CD14-positive monocyte (primary cell): Measurements from ENCODE around the gene FAM168A. TPM values are rescaled to one million over a fixed set of nuclear protein-coding genes. Genes with fewer than 3 reads are reported as not detected.
A peak's percentile ranks its signal among the peaks of the same experiment; 100 is the strongest.

ENCODE experiments used
- DNase-seq, 3 donors: peaks; one replicate each; pipeline ENCODE4 v3.0.0-alpha.2; 2011 to 2022
- H2AFZ ChIP-seq: 2 replicates; pipeline ENCODE4 v1.6.0; 2012; ENCODE audit warnings: mild to moderate bottlenecking, low read depth, low read length, inconsistent platforms; ENCODE audit not compliant: insufficient read depth, poor library complexity, severe bottlenecking
- H3K27ac ChIP-seq, 2 donors: 1 replicate in 1 of 2; 2 replicates in 1 of 2; pipeline ENCODE4 v1.5.1; 2012 to 2013; ENCODE audit warnings: low read length in 2 of 2, control low read depth in 1 of 2, inconsistent platforms in 1 of 2, low read depth in 1 of 2, mild to moderate bottlenecking in 1 of 2
- H3K27me3 ChIP-seq, 2 donors: one replicate each; pipeline versions ENCODE4 v1.6.0 to v1.6.1; 2011 to 2013; ENCODE audit warnings: low read length in 2 of 2; ENCODE audit not compliant: control insufficient read depth in 2 of 2, insufficient read depth in 2 of 2
- H3K36me3 ChIP-seq, 2 donors: replicated peaks in 1 of 2; 1 replicate in 1 of 2; 2 replicates in 1 of 2; pipeline versions ENCODE4 v1.5.1 to v1.6.1; 2012 to 2013; ENCODE audit warnings: low read length in 2 of 2, control low read depth in 1 of 2, inconsistent platforms in 1 of 2, mild to moderate bottlenecking in 1 of 2; ENCODE audit not compliant: insufficient read depth in 2 of 2, control insufficient read depth in 1 of 2
- H3K4me1 ChIP-seq, 2 donors: 1 replicate in 1 of 2; 2 replicates in 1 of 2; pipeline versions ENCODE4 v1.5.1 to v1.6.1; 2012 to 2013; ENCODE audit warnings: low read length in 2 of 2, control low read depth in 1 of 2, inconsistent platforms in 1 of 2, mild to moderate bottlenecking in 1 of 2, moderate library complexity in 1 of 2; ENCODE audit not compliant: insufficient read depth in 2 of 2, control insufficient read depth in 1 of 2
- H3K4me2 ChIP-seq: replicated peaks from 2 replicates; pipeline ENCODE3; 2012; ENCODE audit warnings: low read length, moderate library complexity, mild to moderate bottlenecking; ENCODE audit not compliant: poor library complexity, severe bottlenecking; ENCODE audit errors: extremely low read depth
- H3K4me3 ChIP-seq, 3 experiments: fragments of 200-600 bp in 1 of 3; sonication (generic) in 1 of 3; replicated peaks in 1 of 3; 1 replicate in 2 of 3; 2 replicates in 1 of 3; pipeline ENCODE4 v1.5.1; 2011 to 2013; ENCODE audit warnings: low read length in 3 of 3, mild to moderate bottlenecking in 3 of 3, control low read depth in 2 of 3, low read depth in 2 of 3, inconsistent platforms in 1 of 3, moderate library complexity in 1 of 3
- H3K79me2 ChIP-seq: 2 replicates; pipeline ENCODE4 v1.6.0; 2012; ENCODE audit warnings: mild to moderate bottlenecking, control low read depth, inconsistent platforms, low read length, moderate library complexity; ENCODE audit not compliant: insufficient read depth
- H3K9ac ChIP-seq: 2 replicates; pipeline ENCODE4 v1.6.0; 2017; ENCODE audit warnings: low read length, mild to moderate bottlenecking; ENCODE audit not compliant: insufficient read depth, poor library complexity, severe bottlenecking
- H3K9me3 ChIP-seq, 2 donors: replicated peaks in 1 of 2; 1 replicate in 1 of 2; 2 replicates in 1 of 2; pipeline versions ENCODE4 v1.5.1 to v1.6.1; 2012 to 2013; ENCODE audit warnings: low read length in 2 of 2, control low read depth in 1 of 2; ENCODE audit not compliant: control insufficient read depth in 1 of 2, insufficient read depth in 1 of 2
- H4K20me1 ChIP-seq: 2 replicates; pipeline ENCODE4 v1.6.0; 2012; ENCODE audit warnings: mild to moderate bottlenecking, low read length, control low read depth, moderate library complexity; ENCODE audit not compliant: insufficient read depth
- H3K27ac Mint-ChIP-seq, 7 donors: one replicate each; pipeline ENCODE4 v1.8.0; 2020; ENCODE audit warnings: mild to moderate bottlenecking in 7 of 7, mixed read lengths in 7 of 7, moderate library complexity in 6 of 7, inconsistent platforms in 2 of 7
- H3K27me3 Mint-ChIP-seq, 3 donors: one replicate each; pipeline ENCODE4 v1.8.0; 2021 to 2022; ENCODE audit warnings: low read depth in 3 of 3, mild to moderate bottlenecking in 3 of 3, mixed read lengths in 3 of 3, moderate library complexity in 3 of 3, inconsistent platforms in 1 of 3
- H3K36me3 Mint-ChIP-seq, 2 donors: one replicate each; pipeline ENCODE4 v1.8.0; 2020; ENCODE audit warnings: mixed read lengths in 2 of 2, inconsistent platforms in 1 of 2, mild to moderate bottlenecking in 1 of 2
- H3K4me1 Mint-ChIP-seq: one replicate; pipeline ENCODE4 v1.8.0; 2020; ENCODE audit warnings: mild to moderate bottlenecking, mixed read lengths
- H3K4me3 Mint-ChIP-seq, 2 donors: one replicate each; pipeline ENCODE4 v1.8.0; 2020; ENCODE audit warnings: mild to moderate bottlenecking in 2 of 2, mixed read lengths in 2 of 2, moderate library complexity in 1 of 2
- H3K9me3 Mint-ChIP-seq, 7 donors: one replicate each; pipeline ENCODE4 v1.8.0; 2020 to 2022; ENCODE audit warnings: mixed read lengths in 7 of 7, mild to moderate bottlenecking in 6 of 7, moderate library complexity in 6 of 7, inconsistent platforms in 2 of 7
- CTCF ChIP-seq: fragments of 200-600 bp; IDR thresholded peaks from one replicate; pipeline ENCODE4 v1.8.0; 2022; ENCODE audit warnings: antibody characterized with exemption, mild to moderate bottlenecking
- WGBS: methylation state at CpG from one replicate; pipeline ENCODE4 v1.1.5; 2013; ENCODE audit warnings: missing lambda C conversion rate; ENCODE audit not compliant: insufficient coverage; 5-methylcytosine and 5-hydroxymethylcytosine counted together
- intact Hi-C, 2 donors: fragments of 100-400 bp; cut with micrococcal nuclease; formaldehyde crosslinking; loops; one replicate each; pipeline versions ENCODE4 v1.15.0 to v1.15.1; 2023
- polyA plus RNA-seq, 3 donors: library from polyadenylated mRNA; depleted of rRNA in 1 of 3; unstranded in 2 of 3; stranded (reverse) in 1 of 3; fragments of 300-500 nt in 2 of 3; fragments of >200 nt in 1 of 3; fragmentation: Illumina TruSeq in 2 of 3; gene quantifications; 1 replicate in 2 of 3; 2 replicates in 1 of 3; pipeline ENCODE4 v1.2.3, GENCODE V29; 2012 to 2021

Gene FAM168A
- polyA plus RNA-seq, 3 donors: 1.4 to 13.3 (median 2.1) TPM

GRCh38 chr11:73536961-73537360 is 61.0 kb downstream of the FAM168A start:
- 100% methylated on average over 1 of the region's 2 CpGs for WGBS
- Histone ChIP-seq H3K27ac (peak overlapping the region; percentile 69 to 81), H3K4me3 (peak overlapping the region in 1 of 3 experiments; percentile 4), H3K4me1 (peaks cover 41 to 47% of the 10 kb centered on the region in 2 donors), H3K9ac (no peak overlapping the region), H4K20me1 (peaks cover 3% of the 10 kb centered on the region), H3K36me3 (no peaks in the 10 kb centered on the region), H3K9me3 (no peaks in the 10 kb centered on the region), H3K4me2 (peak overlapping the region; percentile 14), H3K27me3 (no peaks in the 10 kb centered on the region), H3K79me2 (peaks cover 43% of the 10 kb centered on the region), H2AFZ (no peak overlapping the region)
- DNase-seq: peak in 2 of 3 donors; percentile 5 to 13
- peaks cover 0 to 1% (median 0%) of the 10 kb centered on the region in 3 donors for H3K27me3 Mint-ChIP-seq
- peak overlapping the region; percentile 61 to 91 (median 85) for H3K27ac Mint-ChIP-seq
- H3K4me1 Mint-ChIP-seq: peaks cover 54% of the 10 kb centered on the region
- peaks cover 4 to 5% of the 10 kb centered on the region in 2 donors for H3K36me3 Mint-ChIP-seq
- intact Hi-C loops: loop anchor here in 1 of 2 donors (10.0 kb wide), 1 partner anchor 122 kb away; no protein-coding TSS in a partner anchor
- no peak overlapping the region for H3K4me3 Mint-ChIP-seq
- no peak for TF ChIP-seq CTCF
- H3K9me3 Mint-ChIP-seq: peaks cover 0 to 2% (median 0%) of the 10 kb centered on the region in 7 donors

- Mint-ChIP-seq H3K36me3 (peaks cover 4% of the 10 kb centered on the region in 2 donors), H3K27me3 (peaks cover 0 to 3% (median 0%) of the 10 kb centered on the region in 3 donors), H3K4me3 (no peak overlapping the region), H3K9me3 (peaks cover 0 to 2% (median 0%) of the 10 kb centered on the region in 7 donors), H3K27ac (peak overlapping the region in 1 of 7 donors; percentile 64), H3K4me1 (peaks cover 39% of the 10 kb centered on the region)
- Histone ChIP-seq H2AFZ (no peak overlapping the region), H3K36me3 (no peaks in the 10 kb centered on the region), H3K27me3 (no peaks in the 10 kb centered on the region), H3K9me3 (no peaks in the 10 kb centered on the region), H3K9ac (no peak overlapping the region), H3K4me2 (no peak overlapping the region), H3K4me3 (no peak overlapping the region), H4K20me1 (peaks cover 2% of the 10 kb centered on the region), H3K4me1 (peaks cover 23 to 24% of the 10 kb centered on the region in 2 donors), H3K79me2 (peaks cover 31% of the 10 kb centered on the region), H3K27ac (no peak overlapping the region)
- intact Hi-C loops: loop anchor here in 1 of 2 donors (10.0 kb wide), 1 partner anchor 118 kb away; no protein-coding TSS in a partner anchor
- DNase-seq: no peak
- no CpG with 5 or more reads among the region's 1 CpG for WGBS
- TF ChIP-seq CTCF: no peak
Measured at GRCh38 chr11:73532310-73532709, 65.6 kb downstream of the FAM168A start.
